Mammary epithelial cell (primary cell): ENCODE results near the gene RBM6.

Source experiments
- EZH2 ChIP-seq: IDR thresholded peaks from 2 replicates; pipeline ENCODE4 v1.6.1; 2012; ENCODE audit warnings: low read length, inconsistent platforms, borderline replicate concordance
- TF ChIP-seq, protein P1 (sequence below), 2 donors: IDR thresholded peaks in 1 of 2; conservative IDR thresholded peaks in 1 of 2; 2 replicates each; pipeline ENCODE4 v1.5.1; 2011 to 2012; ENCODE audit warnings: inconsistent platforms in 2 of 2, low read length in 2 of 2, mild to moderate bottlenecking in 2 of 2, control low read depth in 1 of 2, low read depth in 1 of 2; ENCODE audit not compliant: insufficient read depth in 1 of 2; ENCODE audit errors: extremely low read depth in 1 of 2

DNA sequence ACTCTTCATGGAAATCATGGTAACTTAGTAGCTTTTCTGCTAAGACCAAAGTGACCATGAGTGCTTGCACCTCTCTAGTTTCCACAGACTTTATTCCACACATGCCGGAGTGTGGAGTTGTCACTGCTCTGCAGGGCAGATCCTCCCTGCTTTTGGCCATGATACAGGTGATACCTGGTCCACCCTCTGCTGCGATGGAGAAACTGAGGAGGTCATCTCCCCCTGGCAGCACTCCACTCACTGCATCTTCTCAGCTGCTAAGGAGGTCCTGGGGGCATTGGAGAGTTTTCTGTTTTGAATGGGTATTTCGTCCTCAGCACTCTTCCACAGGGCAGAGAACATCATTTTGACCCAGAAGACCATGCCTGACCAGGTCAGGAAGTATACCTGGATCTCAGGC is 179.8 kb downstream of the RBM6 start:
- TF ChIP-seq, protein P1, sequence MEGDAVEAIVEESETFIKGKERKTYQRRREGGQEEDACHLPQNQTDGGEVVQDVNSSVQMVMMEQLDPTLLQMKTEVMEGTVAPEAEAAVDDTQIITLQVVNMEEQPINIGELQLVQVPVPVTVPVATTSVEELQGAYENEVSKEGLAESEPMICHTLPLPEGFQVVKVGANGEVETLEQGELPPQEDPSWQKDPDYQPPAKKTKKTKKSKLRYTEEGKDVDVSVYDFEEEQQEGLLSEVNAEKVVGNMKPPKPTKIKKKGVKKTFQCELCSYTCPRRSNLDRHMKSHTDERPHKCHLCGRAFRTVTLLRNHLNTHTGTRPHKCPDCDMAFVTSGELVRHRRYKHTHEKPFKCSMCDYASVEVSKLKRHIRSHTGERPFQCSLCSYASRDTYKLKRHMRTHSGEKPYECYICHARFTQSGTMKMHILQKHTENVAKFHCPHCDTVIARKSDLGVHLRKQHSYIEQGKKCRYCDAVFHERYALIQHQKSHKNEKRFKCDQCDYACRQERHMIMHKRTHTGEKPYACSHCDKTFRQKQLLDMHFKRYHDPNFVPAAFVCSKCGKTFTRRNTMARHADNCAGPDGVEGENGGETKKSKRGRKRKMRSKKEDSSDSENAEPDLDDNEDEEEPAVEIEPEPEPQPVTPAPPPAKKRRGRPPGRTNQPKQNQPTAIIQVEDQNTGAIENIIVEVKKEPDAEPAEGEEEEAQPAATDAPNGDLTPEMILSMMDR (conservative IDR thresholded peaks at IDR 0.05 in 1 of 2, IDR thresholded peaks at IDR 0.05 in 1 of 2; ENCODE audit: extremely low read depth in 1 of 2, insufficient read depth in 1 of 2, low read depth in 1 of 2, low read length in 2 of 2), result no peak
- no peak for TF ChIP-seq EZH2
